WTC11 (cell line): ENCODE results near the gene POFUT2. TPM values are rescaled to one million over a fixed set of nuclear protein-coding genes. Genes with fewer than 3 reads are reported as not detected.
A peak's percentile ranks its signal among the peaks of the same experiment; 100 is the strongest.

Experiments
- ATAC-seq: fragments of 200-7000 bp; cut with Tn5 transposase; 2 replicates; pipeline ENCODE4 v1.10.0; 2021; ENCODE audit warnings: mild to moderate bottlenecking, moderate library complexity
- CTCF ChIA-PET: fragments of 300-600 bp; sonication (Branson Sonifier 250); formaldehyde crosslinking; loops from one replicate; lab custom pipeline; 2021; ENCODE audit warnings: antibody characterized with exemption; lab: Charles Lee
- POLR2A ChIA-PET: fragments of 350-600 bp; sonication (Branson Sonifier 250); formaldehyde crosslinking; loops from one replicate; lab custom pipeline; 2021; ENCODE audit warnings: antibody characterized with exemption; lab: Charles Lee
- DNase-seq: peaks from one replicate; pipeline ENCODE4 v3.0.0; 2021; ENCODE audit warnings: low spot score
- H3K27ac Mint-ChIP-seq: 2 replicates; pipeline ENCODE4 v1.8.0; 2021; ENCODE audit warnings: mixed read lengths
- H3K27me3 Mint-ChIP-seq: 2 replicates; pipeline ENCODE4 v1.8.0; 2021; ENCODE audit warnings: low read depth, mild to moderate bottlenecking, moderate library complexity, mixed read lengths
- H3K36me3 Mint-ChIP-seq: 2 replicates; pipeline ENCODE4 v1.8.0; 2021; ENCODE audit warnings: mixed read lengths
- H3K4me1 Mint-ChIP-seq: 2 replicates; pipeline ENCODE4 v1.8.0; 2022; ENCODE audit warnings: mixed read lengths
- H3K4me3 Mint-ChIP-seq: 2 replicates; pipeline ENCODE4 v1.8.0; 2021; ENCODE audit warnings: mild to moderate bottlenecking, moderate library complexity, mixed read lengths
- H3K9me3 Mint-ChIP-seq: 2 replicates; pipeline ENCODE4 v1.8.0; 2021; ENCODE audit warnings: mixed read lengths
- ESRRA ChIP-seq: sonication (generic); formaldehyde crosslinking; IDR thresholded peaks from 2 replicates; pipeline ENCODE4 v1.8.1; 2022; ENCODE audit warnings: mild to moderate bottlenecking, missing genetic modification reagents, borderline replicate concordance
- FOXK1 ChIP-seq: sonication (generic); formaldehyde crosslinking; IDR thresholded peaks from 2 replicates; pipeline ENCODE4 v1.8.0; 2022; ENCODE audit warnings: mild to moderate bottlenecking, moderate library complexity, missing genetic modification reagents
- HMGA2 ChIP-seq: fragments of 250-450 bp; sonication (Bioruptor Pico); IDR thresholded peaks from 2 replicates; pipeline ENCODE4 v1.4.0; 2021; ENCODE audit warnings: mild to moderate bottlenecking, moderate library complexity
- JUN ChIP-seq: sonication (generic); formaldehyde crosslinking; IDR thresholded peaks from 2 replicates; pipeline ENCODE4 v1.8.0; 2023; ENCODE audit warnings: mild to moderate bottlenecking, missing genetic modification reagents
- PRRX2 ChIP-seq: fragments of 250-450 bp; sonication (Bioruptor Pico); IDR thresholded peaks from 2 replicates; pipeline ENCODE4 v1.8.0; 2021; ENCODE audit warnings: mild to moderate bottlenecking
- RELA ChIP-seq: sonication (generic); formaldehyde crosslinking; IDR thresholded peaks from 2 replicates; pipeline ENCODE4 v1.8.1; 2022; ENCODE audit warnings: missing genetic modification reagents, mild to moderate bottlenecking, borderline replicate concordance
- RORB ChIP-seq: fragments of 250-450 bp; sonication (Bioruptor Pico); IDR thresholded peaks from 2 replicates; pipeline ENCODE4 v1.9.0; 2021; ENCODE audit warnings: mild to moderate bottlenecking
- ZNF396 ChIP-seq: fragments of 250-450 bp; sonication (Bioruptor Pico); IDR thresholded peaks from 2 replicates; pipeline ENCODE4 v1.8.0; 2021; ENCODE audit warnings: mild to moderate bottlenecking, moderate library complexity, borderline replicate concordance
- ZNF671 ChIP-seq: fragments of 250-450 bp; sonication (Bioruptor Pico); IDR thresholded peaks from 2 replicates; pipeline ENCODE4 v1.8.0; 2021; ENCODE audit warnings: mild to moderate bottlenecking
- total RNA-seq: library from RNA; stranded (reverse); gene quantifications from 3 replicates; pipeline ENCODE4 v1.2.3, GENCODE V29; 2021
- TF ChIP-seq, protein P1 (sequence below): fragments of 250-450 bp; sonication (Bioruptor Pico); IDR thresholded peaks from 2 replicates; pipeline ENCODE4 v1.9.0; 2021; ENCODE audit warnings: mild to moderate bottlenecking, borderline replicate concordance
- TF ChIP-seq, protein P2 (sequence below): sonication (generic); formaldehyde crosslinking; IDR thresholded peaks from 2 replicates; pipeline ENCODE4 v1.8.1; 2022; ENCODE audit warnings: missing genetic modification reagents, borderline replicate concordance
- TF ChIP-seq, protein P3 (sequence below): sonication (generic); formaldehyde crosslinking; IDR thresholded peaks from 2 replicates; pipeline ENCODE4 v1.8.0; 2022; ENCODE audit warnings: mild to moderate bottlenecking, missing genetic modification reagents
- TF ChIP-seq, protein P4 (sequence below): fragments of 250-450 bp; sonication (Bioruptor Pico); conservative IDR thresholded peaks from 2 replicates; pipeline ENCODE4 v1.9.0; 2021; ENCODE audit warnings: mild to moderate bottlenecking
- TF ChIP-seq, protein P5 (sequence below): sonication (generic); formaldehyde crosslinking; IDR thresholded peaks from 2 replicates; pipeline ENCODE4 v1.8.1; 2023; ENCODE audit warnings: mild to moderate bottlenecking, missing genetic modification reagents, borderline replicate concordance
- TF ChIP-seq, protein P6 (sequence below): sonication (generic); formaldehyde crosslinking; IDR thresholded peaks from 2 replicates; pipeline ENCODE4 v1.8.1; 2023; ENCODE audit warnings: mild to moderate bottlenecking, moderate library complexity, missing genetic modification reagents

The POFUT2 gene
- total RNA-seq, 1 experiment from 2014 or later = 39.7 TPM

DNA sequence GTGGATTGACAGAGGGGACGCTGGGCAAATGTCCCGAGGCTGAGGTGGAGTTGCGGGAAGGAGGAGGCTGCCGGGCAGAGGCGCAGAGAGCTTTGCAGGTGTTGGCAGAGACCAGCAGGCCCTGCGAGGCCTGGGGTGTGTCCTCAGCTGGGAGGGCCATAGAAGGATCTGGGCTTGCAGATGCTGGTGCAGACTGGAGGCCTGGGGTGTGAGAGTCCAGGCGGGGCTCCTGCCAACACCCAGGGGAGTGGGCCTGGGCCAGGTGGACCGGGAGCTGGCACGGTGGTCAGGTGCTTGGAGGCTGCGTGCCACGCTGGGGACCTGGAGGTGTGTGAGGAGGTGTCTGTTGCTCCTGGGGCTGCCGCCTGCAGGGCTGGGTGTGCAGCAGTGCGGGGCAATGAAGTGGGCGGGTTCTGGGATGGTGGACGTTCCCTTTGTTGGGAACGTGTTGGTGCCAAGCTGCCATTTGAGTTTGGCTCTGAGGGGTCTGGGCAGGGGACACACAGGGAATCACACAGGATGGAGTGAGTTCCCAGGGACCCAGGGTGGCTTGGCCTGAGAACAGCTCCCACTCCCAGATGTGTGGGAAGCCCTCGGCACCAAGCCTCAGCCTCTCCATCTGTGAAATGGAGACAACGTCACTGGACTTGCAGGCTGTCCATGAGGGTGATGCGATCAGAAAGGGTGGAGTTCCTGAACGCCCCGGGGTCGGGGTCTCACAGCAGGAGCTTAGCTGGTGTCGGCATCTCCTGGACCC lies 39.9 kb upstream of the POFUT2 start:
- ATAC-seq = no peak
- CTCF ChIA-PET = interaction anchor here (1.2 to 5.2 kb wide), 2 partner anchors 19 to 29 kb away, joined by 4 to 24 read pairs; no protein-coding TSS in a partner anchor

More for the DNA sequence above, 39.9 kb upstream of the POFUT2 start:
- TF ChIP-seq, protein P1, sequence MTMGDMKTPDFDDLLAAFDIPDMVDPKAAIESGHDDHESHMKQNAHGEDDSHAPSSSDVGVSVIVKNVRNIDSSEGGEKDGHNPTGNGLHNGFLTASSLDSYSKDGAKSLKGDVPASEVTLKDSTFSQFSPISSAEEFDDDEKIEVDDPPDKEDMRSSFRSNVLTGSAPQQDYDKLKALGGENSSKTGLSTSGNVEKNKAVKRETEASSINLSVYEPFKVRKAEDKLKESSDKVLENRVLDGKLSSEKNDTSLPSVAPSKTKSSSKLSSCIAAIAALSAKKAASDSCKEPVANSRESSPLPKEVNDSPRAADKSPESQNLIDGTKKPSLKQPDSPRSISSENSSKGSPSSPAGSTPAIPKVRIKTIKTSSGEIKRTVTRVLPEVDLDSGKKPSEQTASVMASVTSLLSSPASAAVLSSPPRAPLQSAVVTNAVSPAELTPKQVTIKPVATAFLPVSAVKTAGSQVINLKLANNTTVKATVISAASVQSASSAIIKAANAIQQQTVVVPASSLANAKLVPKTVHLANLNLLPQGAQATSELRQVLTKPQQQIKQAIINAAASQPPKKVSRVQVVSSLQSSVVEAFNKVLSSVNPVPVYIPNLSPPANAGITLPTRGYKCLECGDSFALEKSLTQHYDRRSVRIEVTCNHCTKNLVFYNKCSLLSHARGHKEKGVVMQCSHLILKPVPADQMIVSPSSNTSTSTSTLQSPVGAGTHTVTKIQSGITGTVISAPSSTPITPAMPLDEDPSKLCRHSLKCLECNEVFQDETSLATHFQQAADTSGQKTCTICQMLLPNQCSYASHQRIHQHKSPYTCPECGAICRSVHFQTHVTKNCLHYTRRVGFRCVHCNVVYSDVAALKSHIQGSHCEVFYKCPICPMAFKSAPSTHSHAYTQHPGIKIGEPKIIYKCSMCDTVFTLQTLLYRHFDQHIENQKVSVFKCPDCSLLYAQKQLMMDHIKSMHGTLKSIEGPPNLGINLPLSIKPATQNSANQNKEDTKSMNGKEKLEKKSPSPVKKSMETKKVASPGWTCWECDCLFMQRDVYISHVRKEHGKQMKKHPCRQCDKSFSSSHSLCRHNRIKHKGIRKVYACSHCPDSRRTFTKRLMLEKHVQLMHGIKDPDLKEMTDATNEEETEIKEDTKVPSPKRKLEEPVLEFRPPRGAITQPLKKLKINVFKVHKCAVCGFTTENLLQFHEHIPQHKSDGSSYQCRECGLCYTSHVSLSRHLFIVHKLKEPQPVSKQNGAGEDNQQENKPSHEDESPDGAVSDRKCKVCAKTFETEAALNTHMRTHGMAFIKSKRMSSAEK (CRISPR knock-in tag) = no peak
- no peak for TF ChIP-seq JUN (CRISPR knock-in tag)
- TF ChIP-seq HMGA2 (CRISPR knock-in tag) = no peak
- TF ChIP-seq ESRRA (CRISPR knock-in tag) = no peak
- TF ChIP-seq, protein P2, sequence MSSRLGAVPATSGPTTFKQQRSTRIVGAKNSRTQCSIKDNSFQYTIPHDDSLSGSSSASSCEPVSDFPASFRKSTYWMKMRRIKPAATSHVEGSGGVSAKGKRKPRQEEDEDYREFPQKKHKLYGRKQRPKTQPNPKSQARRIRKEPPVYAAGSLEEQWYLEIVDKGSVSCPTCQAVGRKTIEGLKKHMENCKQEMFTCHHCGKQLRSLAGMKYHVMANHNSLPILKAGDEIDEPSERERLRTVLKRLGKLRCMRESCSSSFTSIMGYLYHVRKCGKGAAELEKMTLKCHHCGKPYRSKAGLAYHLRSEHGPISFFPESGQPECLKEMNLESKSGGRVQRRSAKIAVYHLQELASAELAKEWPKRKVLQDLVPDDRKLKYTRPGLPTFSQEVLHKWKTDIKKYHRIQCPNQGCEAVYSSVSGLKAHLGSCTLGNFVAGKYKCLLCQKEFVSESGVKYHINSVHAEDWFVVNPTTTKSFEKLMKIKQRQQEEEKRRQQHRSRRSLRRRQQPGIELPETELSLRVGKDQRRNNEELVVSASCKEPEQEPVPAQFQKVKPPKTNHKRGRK (CRISPR knock-in tag) = no peak
- TF ChIP-seq PRRX2 = no peak
- TF ChIP-seq, protein P3, sequence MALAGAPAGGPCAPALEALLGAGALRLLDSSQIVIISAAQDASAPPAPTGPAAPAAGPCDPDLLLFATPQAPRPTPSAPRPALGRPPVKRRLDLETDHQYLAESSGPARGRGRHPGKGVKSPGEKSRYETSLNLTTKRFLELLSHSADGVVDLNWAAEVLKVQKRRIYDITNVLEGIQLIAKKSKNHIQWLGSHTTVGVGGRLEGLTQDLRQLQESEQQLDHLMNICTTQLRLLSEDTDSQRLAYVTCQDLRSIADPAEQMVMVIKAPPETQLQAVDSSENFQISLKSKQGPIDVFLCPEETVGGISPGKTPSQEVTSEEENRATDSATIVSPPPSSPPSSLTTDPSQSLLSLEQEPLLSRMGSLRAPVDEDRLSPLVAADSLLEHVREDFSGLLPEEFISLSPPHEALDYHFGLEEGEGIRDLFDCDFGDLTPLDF (CRISPR knock-in tag) = no peak
- no peak for TF ChIP-seq RELA
- no peak for TF ChIP-seq RORB (CRISPR knock-in tag)
- TF ChIP-seq, protein P4, sequence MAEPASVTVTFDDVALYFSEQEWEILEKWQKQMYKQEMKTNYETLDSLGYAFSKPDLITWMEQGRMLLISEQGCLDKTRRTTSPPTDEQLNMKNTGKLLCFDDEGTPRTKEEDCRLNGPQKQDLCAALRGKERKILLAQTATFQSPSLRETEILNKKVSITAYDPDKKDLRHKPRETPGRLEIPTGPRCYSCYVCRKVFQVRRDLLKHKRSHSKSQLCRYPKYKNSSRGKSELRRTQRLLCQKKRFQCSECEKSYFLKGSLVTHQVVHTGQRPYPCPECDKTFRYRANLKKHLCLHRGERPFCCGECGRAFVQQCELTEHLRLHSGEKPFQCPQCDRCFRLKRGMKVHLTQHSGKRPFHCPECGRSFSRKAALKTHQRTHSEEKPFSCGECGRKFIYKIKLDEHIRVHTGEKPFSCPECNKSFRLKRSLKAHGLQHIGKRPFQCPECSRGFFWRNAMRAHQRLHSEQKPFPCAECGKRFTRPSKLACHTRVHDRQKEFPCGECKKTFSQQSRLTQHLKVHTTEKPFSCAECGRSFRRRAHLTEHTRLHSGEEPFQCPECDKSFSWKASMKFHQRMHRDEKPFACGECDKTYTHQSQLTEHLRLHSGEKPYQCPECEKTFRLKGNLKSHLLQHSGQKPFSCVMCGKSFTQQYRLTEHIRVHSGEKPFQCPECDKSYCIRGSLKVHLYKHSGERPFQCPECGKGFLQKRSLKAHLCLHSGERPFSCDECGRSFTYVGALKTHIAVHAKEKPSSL (CRISPR knock-in tag) = no peak
- TF ChIP-seq ZNF671 (CRISPR knock-in tag) = no peak
- TF ChIP-seq, protein P5, sequence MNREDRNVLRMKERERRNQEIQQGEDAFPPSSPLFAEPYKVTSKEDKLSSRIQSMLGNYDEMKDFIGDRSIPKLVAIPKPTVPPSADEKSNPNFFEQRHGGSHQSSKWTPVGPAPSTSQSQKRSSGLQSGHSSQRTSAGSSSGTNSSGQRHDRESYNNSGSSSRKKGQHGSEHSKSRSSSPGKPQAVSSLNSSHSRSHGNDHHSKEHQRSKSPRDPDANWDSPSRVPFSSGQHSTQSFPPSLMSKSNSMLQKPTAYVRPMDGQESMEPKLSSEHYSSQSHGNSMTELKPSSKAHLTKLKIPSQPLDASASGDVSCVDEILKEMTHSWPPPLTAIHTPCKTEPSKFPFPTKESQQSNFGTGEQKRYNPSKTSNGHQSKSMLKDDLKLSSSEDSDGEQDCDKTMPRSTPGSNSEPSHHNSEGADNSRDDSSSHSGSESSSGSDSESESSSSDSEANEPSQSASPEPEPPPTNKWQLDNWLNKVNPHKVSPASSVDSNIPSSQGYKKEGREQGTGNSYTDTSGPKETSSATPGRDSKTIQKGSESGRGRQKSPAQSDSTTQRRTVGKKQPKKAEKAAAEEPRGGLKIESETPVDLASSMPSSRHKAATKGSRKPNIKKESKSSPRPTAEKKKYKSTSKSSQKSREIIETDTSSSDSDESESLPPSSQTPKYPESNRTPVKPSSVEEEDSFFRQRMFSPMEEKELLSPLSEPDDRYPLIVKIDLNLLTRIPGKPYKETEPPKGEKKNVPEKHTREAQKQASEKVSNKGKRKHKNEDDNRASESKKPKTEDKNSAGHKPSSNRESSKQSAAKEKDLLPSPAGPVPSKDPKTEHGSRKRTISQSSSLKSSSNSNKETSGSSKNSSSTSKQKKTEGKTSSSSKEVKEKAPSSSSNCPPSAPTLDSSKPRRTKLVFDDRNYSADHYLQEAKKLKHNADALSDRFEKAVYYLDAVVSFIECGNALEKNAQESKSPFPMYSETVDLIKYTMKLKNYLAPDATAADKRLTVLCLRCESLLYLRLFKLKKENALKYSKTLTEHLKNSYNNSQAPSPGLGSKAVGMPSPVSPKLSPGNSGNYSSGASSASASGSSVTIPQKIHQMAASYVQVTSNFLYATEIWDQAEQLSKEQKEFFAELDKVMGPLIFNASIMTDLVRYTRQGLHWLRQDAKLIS = no peak
- TF ChIP-seq, protein P6, sequence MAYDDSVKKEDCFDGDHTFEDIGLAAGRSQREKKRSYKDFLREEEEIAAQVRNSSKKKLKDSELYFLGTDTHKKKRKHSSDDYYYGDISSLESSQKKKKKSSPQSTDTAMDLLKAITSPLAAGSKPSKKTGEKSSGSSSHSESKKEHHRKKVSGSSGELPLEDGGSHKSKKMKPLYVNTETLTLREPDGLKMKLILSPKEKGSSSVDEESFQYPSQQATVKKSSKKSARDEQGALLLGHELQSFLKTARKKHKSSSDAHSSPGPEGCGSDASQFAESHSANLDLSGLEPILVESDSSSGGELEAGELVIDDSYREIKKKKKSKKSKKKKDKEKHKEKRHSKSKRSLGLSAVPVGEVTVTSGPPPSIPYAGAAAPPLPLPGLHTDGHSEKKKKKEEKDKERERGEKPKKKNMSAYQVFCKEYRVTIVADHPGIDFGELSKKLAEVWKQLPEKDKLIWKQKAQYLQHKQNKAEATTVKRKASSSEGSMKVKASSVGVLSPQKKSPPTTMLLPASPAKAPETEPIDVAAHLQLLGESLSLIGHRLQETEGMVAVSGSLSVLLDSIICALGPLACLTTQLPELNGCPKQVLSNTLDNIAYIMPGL = no peak
- no peak for TF ChIP-seq FOXK1 (CRISPR knock-in tag)
- TF ChIP-seq ZNF396 (CRISPR knock-in tag) = no peak
- TF ChIP-seq, all 79 proteins: peak for 0
- no peaks in the 10 kb centered on the region for H3K27me3 Mint-ChIP-seq
- peaks cover 23% of the 10 kb centered on the region for H3K4me1 Mint-ChIP-seq
- 0 out of 2 replicates have a peak overlapping the region, but pooled peaks have one; percentile 48 for H3K27ac Mint-ChIP-seq
- no peaks in the 10 kb centered on the region; the same call in 1 of the 2 replicates for H3K36me3 Mint-ChIP-seq
- DNase-seq = no peak
- no peak overlapping the region for H3K4me3 Mint-ChIP-seq
- no peaks in the 10 kb centered on the region for H3K9me3 Mint-ChIP-seq
- POLR2A ChIA-PET = no interaction called here
